ENCODE measurements around the gene CSMD2.

Gene CSMD2

GRCh38 chr1:34153246-34153645, 11.8 kb downstream of the CSMD2 start:
- DNase-seq: no peak

DNA sequence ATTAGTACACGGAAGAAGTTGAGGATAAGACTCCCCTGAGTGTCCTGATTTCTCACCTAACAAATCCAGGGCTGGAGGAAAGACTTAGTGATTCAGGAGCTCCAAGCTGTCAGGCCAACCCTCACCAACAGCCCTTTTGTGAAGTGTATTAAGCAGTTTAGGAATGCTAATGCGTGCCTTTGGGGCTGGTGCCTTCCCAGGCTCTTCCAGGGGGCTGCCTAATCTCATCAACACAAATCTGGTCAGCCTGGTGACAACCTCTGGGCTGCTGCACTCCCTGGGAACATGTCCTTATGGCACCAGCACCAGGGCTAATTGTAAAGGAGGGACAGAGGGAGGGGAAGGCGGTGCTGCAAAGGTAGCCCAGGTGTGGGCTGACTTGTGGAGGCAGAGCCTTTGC, 15.5 kb downstream of the CSMD2 start:
- no peak for DNase-seq

GRCh38 chr1:34147301-34147700, 17.7 kb downstream of the CSMD2 start:
- no peak for DNase-seq

DNA sequence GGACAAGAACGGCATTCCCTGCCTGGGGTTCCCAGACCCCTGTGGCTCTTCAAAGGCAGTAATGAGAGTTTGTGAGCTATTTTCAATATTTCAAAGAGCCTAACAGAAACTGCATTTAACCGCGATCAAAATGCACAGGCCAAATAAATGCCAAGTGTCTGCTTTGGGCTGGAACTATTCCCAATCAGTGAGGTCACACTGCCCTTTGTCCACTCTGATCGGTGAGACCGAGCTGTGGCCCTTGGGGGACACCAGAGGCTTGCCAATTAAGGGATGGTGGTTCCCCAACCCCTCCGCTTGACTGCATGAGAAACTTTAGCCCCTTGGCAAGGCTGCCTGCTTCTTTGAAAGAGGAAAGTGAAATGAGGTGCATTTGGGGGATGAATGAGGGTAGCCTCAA, 20.3 kb downstream of the CSMD2 start:
- DNase-seq: no peak

DNA sequence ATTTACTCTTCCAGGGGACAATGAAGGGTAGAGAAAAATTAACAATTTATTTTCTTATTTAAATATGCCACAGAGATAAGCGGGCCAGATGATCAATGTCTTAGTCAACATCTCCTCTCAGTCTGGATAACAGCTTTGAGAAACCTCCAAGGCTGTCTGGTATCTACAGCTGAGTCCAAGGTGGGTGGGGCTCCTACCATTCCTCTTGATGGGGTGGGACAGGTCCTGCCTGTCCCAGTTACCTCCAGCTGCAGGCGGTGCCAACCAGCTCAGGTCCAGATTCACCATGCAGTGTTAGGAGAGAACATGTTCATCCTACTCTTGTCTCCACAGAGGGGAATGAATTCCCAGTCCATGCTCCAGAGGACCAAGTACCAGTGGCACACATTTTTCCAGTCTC, 21.1 kb downstream of the CSMD2 start:
- no peak for DNase-seq

- DNase-seq: no peak
Measured at GRCh38 chr1:34140011-34140676, 24.9 kb downstream of the CSMD2 start.

- DNase-seq: no peak
Measured at GRCh38 chr1:34137411-34137810, 27.6 kb downstream of the CSMD2 start.

GRCh38 chr1:34132161-34132420, 32.9 kb downstream of the CSMD2 start:
- no peak for DNase-seq

GRCh38 chr1:34131396-34132160, 33.5 kb downstream of the CSMD2 start:
- DNase-seq: no peak

DNA sequence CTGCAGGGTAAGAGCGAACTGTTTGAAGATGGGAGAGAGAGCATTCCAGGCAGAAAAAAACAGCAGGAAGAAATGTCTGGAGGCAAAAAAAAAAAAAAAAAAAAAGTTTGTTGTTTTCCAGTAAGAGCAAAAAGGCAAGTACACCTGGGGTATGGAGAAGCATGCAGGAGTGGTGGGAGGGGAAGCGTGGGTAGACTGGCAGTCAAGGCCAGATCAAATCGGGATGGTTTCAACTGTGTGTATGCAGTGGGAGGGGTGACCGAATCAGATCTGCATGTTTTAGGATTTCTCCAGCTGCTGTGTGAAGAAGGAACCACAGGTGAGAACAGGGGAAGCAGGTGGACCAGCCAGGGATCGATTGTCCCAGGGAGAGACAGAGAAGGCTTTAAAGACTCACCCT, 34.7 kb downstream of the CSMD2 start:
- no peak for DNase-seq

- DNase-seq: no peak
Measured at GRCh38 chr1:34129630-34130029, 35.4 kb downstream of the CSMD2 start.

- no peak for DNase-seq
Measured at GRCh38 chr1:34128186-34128889, 36.7 kb downstream of the CSMD2 start.

DNA sequence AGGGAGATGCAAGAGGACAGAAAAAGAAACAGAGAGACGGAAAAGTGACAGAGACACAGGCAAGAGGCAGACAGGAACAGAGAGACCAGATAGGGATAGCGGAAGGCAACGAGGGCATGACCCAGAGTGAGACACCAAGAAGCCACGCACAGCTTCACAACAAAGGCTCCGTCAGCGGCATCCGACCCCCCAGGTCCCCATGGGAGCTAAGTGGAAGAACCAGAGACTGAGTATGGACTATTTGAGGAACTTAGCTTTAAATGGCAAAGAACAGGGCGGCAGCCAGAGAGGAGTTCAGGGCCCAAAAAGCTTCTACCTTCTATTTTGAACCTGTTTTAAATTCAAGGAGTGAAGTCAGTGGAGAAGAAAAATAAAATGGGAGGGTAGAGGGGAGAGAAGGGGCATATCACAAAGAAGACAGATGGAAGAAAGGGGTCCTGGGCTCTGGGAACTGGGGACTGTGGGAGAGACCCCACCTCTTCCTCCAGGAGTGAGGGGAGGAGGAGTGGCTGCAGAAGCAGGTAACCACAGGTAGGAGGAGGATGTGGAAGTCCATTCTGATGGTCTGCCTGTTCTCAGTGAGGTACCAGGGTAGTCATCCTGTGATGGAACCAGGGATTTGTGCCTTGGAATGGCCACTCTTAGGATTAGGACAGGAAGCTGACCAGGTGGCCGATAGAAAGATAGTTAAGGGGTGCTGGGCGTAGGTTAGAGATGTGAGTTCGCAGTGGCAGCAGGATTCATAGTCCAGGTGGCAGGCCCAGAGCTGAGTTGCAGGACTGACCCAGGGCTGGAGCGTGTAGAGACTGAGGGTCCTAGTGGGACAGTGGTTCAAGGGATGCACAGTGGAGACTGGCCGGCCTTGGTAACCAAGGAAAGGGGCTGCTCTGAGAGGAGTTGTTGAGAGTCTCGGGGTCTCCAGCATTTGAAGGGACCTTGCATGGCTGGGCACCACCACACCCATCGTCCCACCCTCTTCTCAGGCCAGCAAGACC, 37.7 kb downstream of the CSMD2 start:
- DNase-seq: no peak

GRCh38 chr1:34126486-34126885, 38.5 kb downstream of the CSMD2 start:
- no peak for DNase-seq

DNA sequence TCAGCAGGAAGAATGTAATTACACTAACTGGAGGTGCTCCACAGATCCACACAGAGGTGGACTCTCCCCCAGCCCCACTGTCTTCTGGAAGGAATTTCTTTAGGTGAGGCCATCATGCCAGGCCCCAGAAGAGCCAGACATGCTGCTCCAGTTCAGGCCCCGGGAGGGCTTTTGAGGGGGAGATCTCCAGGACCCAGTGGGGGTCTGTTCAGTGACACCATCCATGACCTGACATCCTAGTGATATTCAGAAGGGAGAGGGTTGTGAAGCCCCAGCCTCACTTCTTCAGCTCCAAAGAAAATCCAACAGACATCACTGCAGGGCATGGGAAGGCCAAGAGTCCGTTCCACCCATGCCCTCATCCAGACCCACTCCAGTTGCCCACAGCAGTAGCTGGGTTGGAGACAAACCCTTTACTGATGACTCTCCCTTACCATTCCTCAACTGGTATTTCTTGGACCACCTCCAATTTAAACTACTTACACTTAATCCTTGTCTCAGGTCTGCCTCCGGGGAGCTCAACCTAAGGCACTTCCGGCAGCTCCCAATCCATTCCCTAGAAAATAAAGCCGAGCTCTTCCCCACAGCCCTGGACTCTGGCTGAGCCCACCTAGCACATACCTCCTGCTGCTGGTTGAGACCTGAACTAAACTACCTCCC, 39.2 kb downstream of the CSMD2 start:
- no peak for DNase-seq

DNA sequence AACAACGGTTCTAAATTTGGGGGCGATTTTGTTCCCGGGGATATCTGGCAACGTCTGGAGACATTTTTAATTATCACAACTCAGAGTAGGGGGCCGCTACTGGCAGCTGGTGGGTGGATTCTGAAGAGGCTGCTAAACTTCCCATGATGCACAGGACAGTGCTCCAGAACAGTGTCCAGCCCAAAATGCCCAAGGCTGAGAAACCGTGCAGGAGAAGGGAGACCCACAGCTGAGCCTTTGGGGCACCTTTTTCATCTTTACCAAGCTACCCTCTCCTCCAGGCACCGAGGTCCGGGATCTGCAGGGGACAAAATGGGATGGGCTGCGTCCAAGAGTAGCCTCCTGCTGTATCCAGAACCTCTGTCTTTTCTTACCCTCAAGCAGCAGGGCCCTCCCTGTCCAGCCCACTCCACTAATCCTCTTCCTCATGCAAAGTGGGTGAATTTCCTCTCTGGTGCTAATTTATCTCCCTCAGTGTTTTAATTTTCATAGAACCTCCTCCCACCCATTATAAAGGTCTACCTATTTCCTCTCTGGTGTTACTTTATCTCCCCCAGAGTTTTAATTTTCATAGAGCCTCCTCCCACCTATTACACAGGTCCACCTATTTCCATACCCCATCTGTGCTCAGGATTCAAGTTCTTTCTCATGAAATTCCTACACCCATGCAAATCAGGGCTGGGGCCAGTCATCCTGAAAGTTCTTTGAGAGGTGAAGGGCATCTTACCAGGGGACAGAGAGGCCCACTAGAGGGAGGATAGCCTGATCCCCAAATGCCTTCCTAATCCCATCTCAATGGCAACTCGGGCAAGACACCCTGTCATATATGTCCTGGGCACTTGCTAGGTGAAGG, 42.7 kb downstream of the CSMD2 start:
- no peak for DNase-seq

DNA sequence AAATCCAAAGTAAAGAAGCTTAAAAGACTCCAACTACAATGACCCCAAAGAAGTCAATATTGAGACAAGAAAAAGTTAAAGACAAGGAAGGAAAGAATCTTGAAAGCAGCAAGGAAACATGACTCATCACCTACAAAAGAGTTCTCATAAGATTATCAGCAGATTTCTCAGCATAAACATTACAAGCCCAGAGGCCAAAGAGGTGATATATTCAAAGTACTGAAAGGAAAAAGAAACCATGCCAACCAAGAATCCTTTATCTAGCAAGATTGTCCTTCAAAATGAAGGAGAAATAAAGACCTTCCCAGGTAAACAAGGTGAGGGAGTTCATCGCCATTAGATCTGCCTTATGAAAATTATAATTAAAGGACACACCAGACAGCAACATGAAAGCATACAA, 49.8 kb downstream of the CSMD2 start:
- DNase-seq: no peak

GRCh38 chr1:34113887-34114286, 51.1 kb downstream of the CSMD2 start:
- DNase-seq: no peak

DNA sequence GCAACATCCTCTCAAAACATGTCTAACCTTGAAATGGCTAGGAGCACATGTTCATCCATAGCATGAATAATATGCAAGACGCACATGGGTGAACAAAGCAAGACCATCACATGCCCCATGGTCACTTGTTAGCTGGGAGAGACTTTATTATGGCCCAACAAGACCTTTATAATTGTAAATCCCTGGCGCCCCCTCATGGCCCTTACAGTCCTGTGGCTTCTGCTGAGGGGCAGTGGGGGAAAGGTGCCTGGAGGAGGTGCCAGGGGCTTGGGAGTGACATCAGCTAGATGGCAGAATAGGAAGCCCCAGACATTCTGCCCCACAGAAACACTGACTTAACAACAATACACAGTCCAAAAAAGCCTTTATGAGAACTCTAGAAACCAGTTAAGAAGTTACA, 51.7 kb downstream of the CSMD2 start:
- DNase-seq: no peak

GRCh38 chr1:34108711-34109110, 56.3 kb downstream of the CSMD2 start:
- DNase-seq: no peak

GRCh38 chr1:34108269-34108668, 56.8 kb downstream of the CSMD2 start:
- DNase-seq: no peak

- DNase-seq: no peak
Measured at GRCh38 chr1:34101151-34101550, 63.9 kb downstream of the CSMD2 start.

All from activated CD8-positive, alpha-beta memory T cell treated with anti-CD3 and anti-CD28 coated beads for 24 hours (primary cell).